Astrocyte of the hippocampus (primary cell): ENCODE measurements around the gene OSCP1.

ENCODE experiments used
- DNase-seq: peaks from one replicate; pipeline ENCODE4 v3.0.0; 2011; ENCODE audit warnings: low read depth, low spot score

Gene OSCP1

GRCh38 chr1:36401602-36402503, 48.4 kb downstream of the OSCP1 start:
- DNase-seq: no peak

GRCh38 chr1:36400825-36401601, 49.2 kb downstream of the OSCP1 start:
- DNase-seq: no peak

GRCh38 chr1:36400514-36400824, 49.8 kb downstream of the OSCP1 start:
- no peak for DNase-seq

- DNase-seq: no peak
Measured at GRCh38 chr1:36398370-36398977, 51.8 kb downstream of the OSCP1 start.

GRCh38 chr1:36397378-36398230, 52.6 kb downstream of the OSCP1 start, which contains the start of gene LSM10:
LSM10 (minus strand) TSS chr1:36397908; CDS start chr1:36394129, 3,779 bp downstream.
- peak; percentile 98 for DNase-seq

GRCh38 chr1:36397083-36397377, 53.2 kb downstream of the OSCP1 start:
- DNase-seq: no peak

- DNase-seq: no peak
Measured at GRCh38 chr1:36396359-36396758, 53.9 kb downstream of the OSCP1 start.

GRCh38 chr1:36393686-36394085, 56.6 kb downstream of the OSCP1 start:
- DNase-seq: no peak

GRCh38 chr1:36392836-36393235, 57.4 kb downstream of the OSCP1 start:
- no peak for DNase-seq

- no peak for DNase-seq
Measured at GRCh38 chr1:36391271-36391670, 59.0 kb downstream of the OSCP1 start.

- DNase-seq: no peak
Measured at GRCh38 chr1:36390411-36390810, 59.8 kb downstream of the OSCP1 start.

GRCh38 chr1:36389999-36390398, 60.3 kb downstream of the OSCP1 start:
- DNase-seq: no peak

GRCh38 chr1:36389261-36389660, 61.0 kb downstream of the OSCP1 start:
- no peak for DNase-seq

GRCh38 chr1:36387141-36387949, 62.9 kb downstream of the OSCP1 start:
- DNase-seq: peak; percentile 88

GRCh38 chr1:36386265-36387140, 63.7 kb downstream of the OSCP1 start:
- peak; percentile 99 for DNase-seq

- DNase-seq: peak; percentile 100
Measured at GRCh38 chr1:36385410-36386264, 64.6 kb downstream of the OSCP1 start, which contains the start of gene STK40. STK40 (minus strand) TSS chr1:36385924; CDS start chr1:36361332, 24,592 bp downstream.

GRCh38 chr1:36384542-36385409, 65.5 kb downstream of the OSCP1 start:
- DNase-seq: peak; percentile 58

GRCh38 chr1:36383240-36383639, 67.0 kb downstream of the OSCP1 start:
- DNase-seq: no peak
